OCI-LY3 (cell line): Measurements from ENCODE around the gene COG2.

Experiments used
- EZH2phosphoT487 ChIP-seq: fragments of 200-600 bp; shearing (Covaris generic); IDR thresholded peaks from 2 replicates; pipeline ENCODE4 v1.6.1; 2018; ENCODE audit warnings: antibody characterized with exemption, mixed run types, low read depth
- TF ChIP-seq, protein P1 (sequence below): fragments of 200-600, 300-600 bp; sonication (generic); IDR thresholded peaks from 2 replicates; pipeline ENCODE4 v1.5.1; 2014; ENCODE audit warnings: antibody characterized with exemption, low read length, low read depth

DNA sequence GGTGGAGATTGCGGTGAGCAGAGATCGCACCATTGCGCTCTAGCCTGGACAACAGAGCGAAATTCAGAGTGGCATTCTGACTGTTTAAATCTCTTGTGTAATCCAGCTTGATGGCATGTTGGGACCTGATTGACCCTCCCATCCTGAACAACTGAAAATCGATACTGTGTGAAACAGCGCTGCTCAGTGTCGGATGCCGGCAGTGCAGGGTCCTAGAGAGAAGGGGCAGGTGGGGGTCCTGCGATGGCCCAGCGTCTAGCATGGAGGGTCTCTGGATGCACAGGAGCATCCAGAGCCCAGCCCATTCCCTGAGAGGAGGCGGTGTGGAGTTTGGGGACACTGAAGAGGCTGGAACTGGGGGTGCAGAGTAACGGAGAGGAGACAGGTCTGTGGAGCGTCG lies 55.8 kb downstream of the COG2 start:
- TF ChIP-seq, protein P1, sequence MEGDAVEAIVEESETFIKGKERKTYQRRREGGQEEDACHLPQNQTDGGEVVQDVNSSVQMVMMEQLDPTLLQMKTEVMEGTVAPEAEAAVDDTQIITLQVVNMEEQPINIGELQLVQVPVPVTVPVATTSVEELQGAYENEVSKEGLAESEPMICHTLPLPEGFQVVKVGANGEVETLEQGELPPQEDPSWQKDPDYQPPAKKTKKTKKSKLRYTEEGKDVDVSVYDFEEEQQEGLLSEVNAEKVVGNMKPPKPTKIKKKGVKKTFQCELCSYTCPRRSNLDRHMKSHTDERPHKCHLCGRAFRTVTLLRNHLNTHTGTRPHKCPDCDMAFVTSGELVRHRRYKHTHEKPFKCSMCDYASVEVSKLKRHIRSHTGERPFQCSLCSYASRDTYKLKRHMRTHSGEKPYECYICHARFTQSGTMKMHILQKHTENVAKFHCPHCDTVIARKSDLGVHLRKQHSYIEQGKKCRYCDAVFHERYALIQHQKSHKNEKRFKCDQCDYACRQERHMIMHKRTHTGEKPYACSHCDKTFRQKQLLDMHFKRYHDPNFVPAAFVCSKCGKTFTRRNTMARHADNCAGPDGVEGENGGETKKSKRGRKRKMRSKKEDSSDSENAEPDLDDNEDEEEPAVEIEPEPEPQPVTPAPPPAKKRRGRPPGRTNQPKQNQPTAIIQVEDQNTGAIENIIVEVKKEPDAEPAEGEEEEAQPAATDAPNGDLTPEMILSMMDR: no peak
- no peak for TF ChIP-seq EZH2phosphoT487
